Gastrocnemius medialis (tissue), 4 donors: ENCODE results near the gene LTB. TPM values are rescaled to one million over a fixed set of nuclear protein-coding genes. Genes with fewer than 3 reads are reported as not detected.

ENCODE experiments used
- ATAC-seq, 2 donors: fragments of 150-250 bp; one replicate each; pipeline ENCODE4 v1.9.1; 2016
- DNase-seq, 2 donors: peaks; one replicate each; pipeline ENCODE4 v3.0.0-alpha.2; 2019
- H3K27ac ChIP-seq, 4 donors: fragments of 200-600 bp; sonication (generic); 1 replicate in 1 of 4; 2 replicates in 3 of 4; pipeline ENCODE4 v1.5.1; 2016 to 2018; ENCODE audit warnings: mild to moderate bottlenecking in 2 of 4, moderate library complexity in 1 of 4
- H3K27me3 ChIP-seq, 3 donors: fragments of 200-600 bp; sonication (generic) in 2 of 3; 1 replicate in 1 of 3; 2 replicates in 2 of 3; pipeline versions ENCODE4 v1.5.1 to v1.6.0; 2016 to 2019; ENCODE audit warnings: mild to moderate bottlenecking in 1 of 3, moderate library complexity in 1 of 3
- H3K36me3 ChIP-seq, 2 donors: fragments of 200-600 bp; sonication (generic) in 1 of 2; one replicate each; pipeline ENCODE4 v1.5.1; 2017 to 2018
- H3K4me1 ChIP-seq, 2 donors: fragments of 200-600 bp; sonication (generic) in 1 of 2; one replicate each; pipeline ENCODE4 v1.5.1; 2016 to 2017; ENCODE audit warnings: mild to moderate bottlenecking in 2 of 2
- H3K4me3 ChIP-seq, 4 donors: fragments of 200-600 bp; sonication (generic) in 3 of 4; 1 replicate in 1 of 4; 2 replicates in 3 of 4; pipeline ENCODE4 v1.5.1; 2016 to 2019; ENCODE audit warnings: mild to moderate bottlenecking in 2 of 4
- H3K9me3 ChIP-seq, 3 donors: fragments of 200-600 bp; sonication (generic) in 2 of 3; 1 replicate in 1 of 3; 2 replicates in 2 of 3; pipeline ENCODE4 v1.5.1; 2016 to 2019
- POLR2A ChIP-seq, 2 donors: fragments of 450-650 bp; IDR thresholded peaks; one replicate each; pipeline ENCODE4 v1.6.1; 2017; ENCODE audit warnings: antibody characterized with exemption in 2 of 2, mild to moderate bottlenecking in 2 of 2, moderate library complexity in 2 of 2
- in situ Hi-C, 4 donors: fragments of 200-750 bp; cut with MboI; loops; one replicate each; pipeline versions ENCODE4 v1.15.0 to v1.8.0; 2017; ENCODE audit warnings: low sequenced_read_pairs in 4 of 4
- intact Hi-C: fragments of 100-400 bp; cut with DNase I; formaldehyde crosslinking; loops from one replicate; pipeline ENCODE4 v1.15.1; 2023; ENCODE audit warnings: low total_unique reads
- total RNA-seq, 4 donors: library from RNA; depleted of rRNA; stranded (reverse); fragments of >200 nt; gene quantifications; one replicate each; pipeline versions ENCODE4 v1.1.0 to v1.2.3, GENCODE V29; 2016
- TF ChIP-seq, protein P1 (sequence below), 5 experiments: fragments of 450-650 bp in 3 of 5; fragments of 200-600 bp in 2 of 5; sonication (generic) in 2 of 5; IDR thresholded peaks in 4 of 5; conservative IDR thresholded peaks in 1 of 5; 1 replicate in 4 of 5; 2 replicates in 1 of 5; pipeline ENCODE4 v1.5.1; 2016 to 2019; ENCODE audit warnings: antibody characterized with exemption in 5 of 5, mild to moderate bottlenecking in 3 of 5, moderate library complexity in 3 of 5

The LTB gene
- total RNA-seq, 4 donors from 2014 or later = not detected

DNA sequence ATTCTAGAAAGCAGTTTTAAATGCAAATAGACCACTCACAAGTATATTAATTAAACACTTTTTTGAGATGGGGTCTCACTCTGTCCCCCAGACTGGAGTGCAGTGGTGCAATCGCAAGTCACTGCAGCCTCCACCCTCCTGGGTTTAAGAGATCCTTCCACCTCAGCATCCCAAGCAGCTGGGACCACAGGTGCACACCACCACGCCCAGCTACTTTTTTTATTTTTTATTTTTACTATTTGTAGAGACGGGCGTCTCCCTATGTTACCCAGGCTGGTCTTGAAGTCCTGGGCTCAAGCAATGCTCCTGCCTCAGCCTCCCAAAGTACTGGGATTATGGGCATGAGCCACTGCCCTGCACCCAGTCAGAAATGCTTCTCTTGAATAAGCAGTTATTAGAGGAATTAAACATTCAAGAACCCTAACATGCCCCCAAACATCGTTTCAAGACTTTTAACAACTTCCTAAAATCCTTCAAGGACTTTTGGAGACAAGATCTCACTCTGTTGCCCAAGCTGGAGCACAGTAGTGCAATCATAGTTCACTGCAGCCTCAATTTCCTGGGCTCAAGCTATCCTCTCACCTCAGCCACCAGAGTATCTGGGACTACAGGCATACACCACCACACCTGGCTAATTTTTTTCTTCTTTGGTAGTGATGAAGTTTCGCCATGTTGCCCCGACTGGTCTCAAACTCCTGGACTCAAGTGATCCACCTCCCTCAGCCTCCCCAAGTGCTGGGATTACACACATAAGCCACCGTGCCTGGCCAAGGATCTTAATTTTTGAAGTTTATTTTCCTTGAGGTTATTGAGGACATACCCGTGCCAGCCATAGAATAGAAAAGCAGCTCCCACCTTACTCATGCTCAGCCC, 50.2 kb downstream of the LTB start:
- TF ChIP-seq POLR2A (IDR thresholded peaks at IDR 0.05) = no peak
- TF ChIP-seq, protein P1, sequence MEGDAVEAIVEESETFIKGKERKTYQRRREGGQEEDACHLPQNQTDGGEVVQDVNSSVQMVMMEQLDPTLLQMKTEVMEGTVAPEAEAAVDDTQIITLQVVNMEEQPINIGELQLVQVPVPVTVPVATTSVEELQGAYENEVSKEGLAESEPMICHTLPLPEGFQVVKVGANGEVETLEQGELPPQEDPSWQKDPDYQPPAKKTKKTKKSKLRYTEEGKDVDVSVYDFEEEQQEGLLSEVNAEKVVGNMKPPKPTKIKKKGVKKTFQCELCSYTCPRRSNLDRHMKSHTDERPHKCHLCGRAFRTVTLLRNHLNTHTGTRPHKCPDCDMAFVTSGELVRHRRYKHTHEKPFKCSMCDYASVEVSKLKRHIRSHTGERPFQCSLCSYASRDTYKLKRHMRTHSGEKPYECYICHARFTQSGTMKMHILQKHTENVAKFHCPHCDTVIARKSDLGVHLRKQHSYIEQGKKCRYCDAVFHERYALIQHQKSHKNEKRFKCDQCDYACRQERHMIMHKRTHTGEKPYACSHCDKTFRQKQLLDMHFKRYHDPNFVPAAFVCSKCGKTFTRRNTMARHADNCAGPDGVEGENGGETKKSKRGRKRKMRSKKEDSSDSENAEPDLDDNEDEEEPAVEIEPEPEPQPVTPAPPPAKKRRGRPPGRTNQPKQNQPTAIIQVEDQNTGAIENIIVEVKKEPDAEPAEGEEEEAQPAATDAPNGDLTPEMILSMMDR (IDR thresholded peaks at IDR 0.05 in 4 of 5, conservative IDR thresholded peaks at IDR 0.05 in 1 of 5) = no peak
- Histone ChIP-seq H3K4me3 (no peak overlapping the region), H3K36me3 (peaks cover 4 to 75% of the 10 kb centered on the region in 2 donors), H3K27ac (no peak overlapping the region), H3K4me1 (no peaks in the 10 kb centered on the region), H3K27me3 (no peaks in the 10 kb centered on the region), H3K9me3 (no peaks in the 10 kb centered on the region)
- no peak for DNase-seq
- intact Hi-C loops = no loop called here
- in situ Hi-C loops = loop anchor here in 1 of 4 donors (25.0 kb wide), 1 partner anchor 655 kb away; the partner anchor contains the start of genes AGER, AGPAT1, GPSM3 and PBX2
- no peak for ATAC-seq

DNA sequence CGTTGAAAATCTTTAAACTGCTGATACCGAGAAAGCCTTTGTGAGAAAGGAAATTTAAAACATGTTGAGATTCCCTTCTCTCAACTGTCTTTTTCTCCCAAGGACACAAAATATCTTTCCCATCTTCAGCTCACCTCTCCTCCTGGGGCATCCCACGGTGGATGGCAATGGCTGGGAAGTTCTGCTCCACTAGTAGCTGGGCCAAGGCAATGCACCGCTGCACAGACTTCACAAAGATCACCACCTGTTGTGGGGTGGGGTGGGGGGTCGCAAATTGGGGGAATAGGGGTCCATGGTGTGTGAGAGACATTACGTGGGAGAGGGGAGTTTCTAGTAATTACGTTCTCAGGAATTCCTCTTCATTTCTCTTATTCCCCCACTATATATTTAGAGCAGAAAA, 51.1 kb downstream of the LTB start:
- in situ Hi-C loops (loop anchor here in 1 of 4 donors (25.0 kb wide), 1 partner anchor 656 kb away; the partner anchor contains the start of genes AGER, AGPAT1, GPSM3 and PBX2), intact Hi-C loops (no loop called here)
- no peaks in the 10 kb centered on the region for H3K27me3 ChIP-seq
- no peaks in the 10 kb centered on the region for H3K9me3 ChIP-seq
- TF ChIP-seq, protein P1 (IDR thresholded peaks at IDR 0.05 in 4 of 5, conservative IDR thresholded peaks at IDR 0.05 in 1 of 5) = no peak
- no peak for TF ChIP-seq POLR2A (IDR thresholded peaks at IDR 0.05)
- no peak overlapping the region for H3K4me3 ChIP-seq
- no peak for DNase-seq
- no peak overlapping the region for H3K27ac ChIP-seq
- no peaks in the 10 kb centered on the region for H3K4me1 ChIP-seq
- H3K36me3 ChIP-seq = peaks cover 0 to 66% of the 10 kb centered on the region in 2 donors
- no peak for ATAC-seq

DNA sequence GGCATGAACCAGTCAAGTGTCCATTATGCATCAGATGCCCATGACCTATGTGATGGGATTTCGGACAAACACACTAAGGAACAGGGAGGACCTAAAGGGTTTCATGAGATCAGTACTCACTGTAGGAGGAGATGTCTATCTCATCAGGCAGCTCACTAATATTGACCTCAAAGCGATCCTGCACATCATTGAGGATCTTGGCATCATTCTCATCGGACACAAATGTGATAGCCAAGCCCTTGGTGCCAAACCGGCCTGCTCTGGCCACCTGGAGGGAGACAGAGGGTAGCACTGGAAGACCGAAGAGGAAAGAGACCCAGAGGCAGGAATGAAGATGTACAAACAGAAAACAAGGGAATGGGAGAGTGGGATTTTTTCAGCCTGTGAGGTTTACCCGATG, 51.6 kb downstream of the LTB start:
- ATAC-seq (no peak), DNase-seq (no peak)
- in situ Hi-C loops = loop anchor here in 1 of 4 donors (25.0 kb wide), 1 partner anchor 657 kb away; the partner anchor contains the start of genes AGER, AGPAT1, GPSM3 and PBX2
- Histone ChIP-seq H3K4me3 (no peak overlapping the region), H3K4me1 (no peaks in the 10 kb centered on the region), H3K9me3 (no peaks in the 10 kb centered on the region), H3K27ac (no peak overlapping the region), H3K36me3 (peaks cover 0 to 61% of the 10 kb centered on the region in 2 donors), H3K27me3 (no peaks in the 10 kb centered on the region)
- no peak for TF ChIP-seq POLR2A (IDR thresholded peaks at IDR 0.05)
- TF ChIP-seq, protein P1 (IDR thresholded peaks at IDR 0.05 in 4 of 5, conservative IDR thresholded peaks at IDR 0.05 in 1 of 5) = no peak
- intact Hi-C loops = no loop called here

Other genes with a start within 250 kb of the LTB start
- gene HLA-B, start 225.2 kb downstream of the LTB start, total RNA-seq = 100 to 1,000 TPM; 182 to 300 (median 192) TPM
- 1 to 10 TPM in 3 of 4 donors, under 1 TPM in 1; 0.17 to 7.8 (median 5.0) TPM for gene MICA, start 178.8 kb downstream of the LTB start, total RNA-seq
- 1 to 10 TPM in 1 of 4 donors, under 1 TPM in 3; 0.20 to 1.2 (median 0.50) TPM for gene MICB, start 84.3 kb downstream of the LTB start, total RNA-seq
- gene MCCD1, start 53.5 kb downstream of the LTB start, total RNA-seq = not detected
- gene DDX39B, start 40.4 kb downstream of the LTB start, total RNA-seq = 100 to 1,000 TPM; 107 to 198 (median 144) TPM
- 1 to 10 TPM in 2 of 4 donors, under 1 TPM in 2; 0.46 to 1.8 (median 1.1) TPM for gene ATP6V1G2, start 35.8 kb downstream of the LTB start, total RNA-seq
- 10 to 100 TPM; 17.6 to 21.7 (median 20.3) TPM for gene NFKBIL1, start 34.8 kb downstream of the LTB start, total RNA-seq
- not detected for gene LTA, start 10.1 kb downstream of the LTB start, total RNA-seq
- gene TNF, start 6.9 kb downstream of the LTB start, total RNA-seq = under 1 TPM in 2 of 4 donors, not detected in 2; 0.23 to 0.87 TPM
- gene LST1, start 3.9 kb upstream of the LTB start, total RNA-seq = 10 to 100 TPM in 1 of 4 donors, 1 to 10 TPM in 2, not detected in 1; 1.6 to 22.3 (median 4.1) TPM
- gene NCR3, start 10.6 kb upstream of the LTB start, total RNA-seq = not detected
- gene AIF1, start 32.8 kb upstream of the LTB start, total RNA-seq = 10 to 100 TPM in 1 of 4 donors, 1 to 10 TPM in 3; 4.3 to 11.0 (median 4.8) TPM
- 10 to 100 TPM; 38.9 to 67.7 (median 52.0) TPM for gene PRRC2A, start 38.3 kb upstream of the LTB start, total RNA-seq
- gene BAG6, start 70.2 kb upstream of the LTB start, total RNA-seq = 100 to 1,000 TPM; 305 to 509 (median 459) TPM
- 1 to 10 TPM; 1.8 to 7.9 (median 2.4) TPM for gene APOM, start 73.5 kb upstream of the LTB start, total RNA-seq
- 10 to 100 TPM; 22.2 to 34.9 (median 26.8) TPM for gene C6orf47, start 78.4 kb upstream of the LTB start, total RNA-seq
- 10 to 100 TPM; 17.3 to 29.8 (median 24.5) TPM for gene GPANK1, start 82.6 kb upstream of the LTB start, total RNA-seq
- 100 to 1,000 TPM; 185 to 251 (median 226) TPM for gene CSNK2B, start 83.7 kb upstream of the LTB start, total RNA-seq
- 1 to 10 TPM in 1 of 4 donors, under 1 TPM in 2, not detected in 1; 0.19 to 2.7 (median 0.60) TPM for gene LY6G5B, start 87.6 kb upstream of the LTB start, total RNA-seq
- 1 to 10 TPM in 2 of 4 donors, not detected in 2; 1.3 to 3.2 TPM for gene LY6G5C, start 98.6 kb upstream of the LTB start, total RNA-seq
- 10 to 100 TPM; 39.2 to 82.9 (median 57.5) TPM for gene ABHD16A, start 120.9 kb upstream of the LTB start, total RNA-seq
- not detected for gene LY6G6F, start 124.4 kb upstream of the LTB start, total RNA-seq
- gene LY6G6D, start 132.9 kb upstream of the LTB start, total RNA-seq = not detected
- gene LY6G6C, start 139.3 kb upstream of the LTB start, total RNA-seq = not detected
- gene MPIG6B, start 140.9 kb upstream of the LTB start, total RNA-seq = not detected
- gene DDAH2, start 146.9 kb upstream of the LTB start, total RNA-seq = 10 to 100 TPM; 10.6 to 24.2 (median 15.4) TPM
- 10 to 100 TPM; 20.9 to 41.3 (median 26.3) TPM for gene CLIC1, start 154.1 kb upstream of the LTB start, total RNA-seq
- gene MSH5, start 157.6 kb upstream of the LTB start, total RNA-seq = 1 to 10 TPM in 3 of 4 donors, under 1 TPM in 1; 0.35 to 7.8 (median 1.6) TPM
- gene SAPCD1, start 180.2 kb upstream of the LTB start, total RNA-seq = not detected
- 1 to 10 TPM; 2.0 to 7.8 (median 4.7) TPM for gene VWA7, start 194.9 kb upstream of the LTB start, total RNA-seq
- gene VARS1, start 213.3 kb upstream of the LTB start, total RNA-seq = 100 to 1,000 TPM in 1 of 4 donors, 10 to 100 TPM in 3; 39.2 to 102 (median 67.4) TPM
- 10 to 100 TPM; 25.1 to 43.7 (median 32.9) TPM for gene LSM2, start 224.5 kb upstream of the LTB start, total RNA-seq
- gene HSPA1L, start 232.9 kb upstream of the LTB start, total RNA-seq = 1 to 10 TPM; 1.1 to 7.1 (median 3.5) TPM
- 100 to 1,000 TPM in 2 of 4 donors, 10 to 100 TPM in 2; 85.8 to 205 (median 111) TPM for gene HSPA1A, start 233.1 kb upstream of the LTB start, total RNA-seq
- gene HSPA1B, start 245.3 kb upstream of the LTB start, total RNA-seq = 100 to 1,000 TPM in 2 of 4 donors, 10 to 100 TPM in 2; 71.5 to 178 (median 112) TPM